Urinary bladder (tissue), 4 donors: ENCODE data around the gene ADAMTS14. TPM values are rescaled to one million over a fixed set of nuclear protein-coding genes. Genes with fewer than 3 reads are reported as not detected.
"Not testable (repeated sequence)": the region's sequence is repeated elsewhere in the genome, so short reads cannot be mapped to it uniquely, and the experiment has no call there.

Experiments used
- DNase-seq: peaks from one replicate; pipeline ENCODE4 v3.0.0-alpha.2; 2015; ENCODE audit errors: extremely low spot score
- H3K27ac ChIP-seq: one replicate; pipeline ENCODE4 v1.5.1; 2013; ENCODE audit warnings: low read depth, mild to moderate bottlenecking, moderate library complexity
- H3K36me3 ChIP-seq: one replicate; pipeline ENCODE4 v1.6.1; 2013; ENCODE audit warnings: mild to moderate bottlenecking, moderate library complexity; ENCODE audit not compliant: insufficient read depth
- H3K4me1 ChIP-seq: one replicate; pipeline ENCODE4 v1.6.1; 2013; ENCODE audit warnings: mild to moderate bottlenecking, moderate library complexity; ENCODE audit not compliant: insufficient read depth
- H3K4me3 ChIP-seq: one replicate; pipeline ENCODE4 v1.5.1; 2013; ENCODE audit warnings: low read depth, low read length
- WGBS: extraction: QIAGEN DNeasy Blood & Tissue Kit; methylation state at CpG from one replicate; pipeline ENCODE4 v1.1.7; 2013; 5-methylcytosine and 5-hydroxymethylcytosine counted together
- polyA plus RNA-seq: library from polyadenylated mRNA; stranded (reverse); fragments of 200-250 nt; gene quantifications from one replicate; pipeline ENCODE4 v1.2.3, GENCODE V29; 2013
- total RNA-seq: library from RNA; depleted of rRNA; stranded (reverse); fragments of >200 nt; gene quantifications from one replicate; pipeline ENCODE4 v1.2.3, GENCODE V29; 2014
- donor health status: healthy with polysubstance abuse.
- donor health status: healthy.

Gene ADAMTS14
- total and polyA plus RNA-seq, 2 donors: 0.46 to 13.7 TPM

- Histone ChIP-seq H3K4me1 (no peaks in the 10 kb centered on the region), H3K36me3 (no peaks in the 10 kb centered on the region), H3K27ac (no peak overlapping the region), H3K4me3 (no peak overlapping the region)
- DNase-seq: no peak
- WGBS: 75% methylated on average over 2 of the region's 2 CpGs
Observed at GRCh38 chr10:70770001-70770400, 97.7 kb downstream of the ADAMTS14 start.

- not testable (repeated sequence) for DNase-seq, H3K27ac ChIP-seq, H3K4me1 ChIP-seq, H3K4me3 ChIP-seq, H3K36me3 ChIP-seq
- WGBS: 97% methylated on average over 7 of the region's 7 CpGs
Observed at GRCh38 chr10:70770516-70770915, 98.2 kb downstream of the ADAMTS14 start.

GRCh38 chr10:70771311-70772194, 99.2 kb downstream of the ADAMTS14 start:
- no peak for DNase-seq
- Histone ChIP-seq H3K36me3 (no peaks in the 10 kb centered on the region), H3K27ac (no peak overlapping the region), H3K4me1 (no peaks in the 10 kb centered on the region), H3K4me3 (no peak overlapping the region)
- 87% methylated on average over 8 of the region's 8 CpGs for WGBS

- Histone ChIP-seq H3K36me3 (no peaks in the 10 kb centered on the region), H3K27ac (no peak overlapping the region), H3K4me1 (no peaks in the 10 kb centered on the region), H3K4me3 (no peak overlapping the region)
- no peak for DNase-seq
- WGBS: 95% methylated on average over 4 of the region's 4 CpGs
Observed at GRCh38 chr10:70772627-70773026, 100.3 kb downstream of the ADAMTS14 start.

GRCh38 chr10:70773461-70773860, 101.2 kb downstream of the ADAMTS14 start:
- Histone ChIP-seq H3K27ac (no peak overlapping the region), H3K4me3 (no peak overlapping the region), H3K4me1 (no peaks in the 10 kb centered on the region), H3K36me3 (no peaks in the 10 kb centered on the region)
- WGBS: 83% methylated on average over 9 of the region's 9 CpGs
- no peak for DNase-seq

- no peaks in the 10 kb centered on the region for H3K4me1 ChIP-seq
- H3K4me3 ChIP-seq: no peak overlapping the region
- no peaks in the 10 kb centered on the region for H3K36me3 ChIP-seq
- WGBS: 91% methylated on average over 14 of the region's 14 CpGs
- no peak overlapping the region for H3K27ac ChIP-seq
- DNase-seq: no peak
Observed at GRCh38 chr10:70773965-70774809, 101.9 kb downstream of the ADAMTS14 start.

GRCh38 chr10:70774810-70775678, 102.7 kb downstream of the ADAMTS14 start:
- H3K27ac ChIP-seq: no peak overlapping the region
- 81% methylated on average over 14 of the region's 14 CpGs for WGBS
- H3K4me3 ChIP-seq: no peak overlapping the region
- no peaks in the 10 kb centered on the region for H3K4me1 ChIP-seq
- H3K36me3 ChIP-seq: no peaks in the 10 kb centered on the region
- no peak for DNase-seq

GRCh38 chr10:70775679-70776454, 103.6 kb downstream of the ADAMTS14 start:
- DNase-seq: no peak

GRCh38 chr10:70776455-70777005, 104.2 kb downstream of the ADAMTS14 start:
- WGBS: 90% methylated on average over 11 of the region's 11 CpGs
- no peaks in the 10 kb centered on the region for H3K4me1 ChIP-seq
- H3K4me3 ChIP-seq: no peak overlapping the region
- H3K27ac ChIP-seq: no peak overlapping the region
- H3K36me3 ChIP-seq: no peaks in the 10 kb centered on the region
- DNase-seq: no peak

More at GRCh38 chr10:70775679-70776454, 103.6 kb downstream of the ADAMTS14 start:
- Histone ChIP-seq H3K27ac (no peak overlapping the region), H3K4me3 (no peak overlapping the region), H3K4me1 (no peaks in the 10 kb centered on the region), H3K36me3 (no peaks in the 10 kb centered on the region)
- 89% methylated on average over 13 of the region's 13 CpGs for WGBS

GRCh38 chr10:70777063-70777875, 105.0 kb downstream of the ADAMTS14 start:
- Histone ChIP-seq H3K27ac (no peak overlapping the region), H3K4me3 (no peak overlapping the region), H3K4me1 (no peaks in the 10 kb centered on the region), H3K36me3 (no peaks in the 10 kb centered on the region)
- no peak for DNase-seq
- 95% methylated on average over 18 of the region's 18 CpGs for WGBS

GRCh38 chr10:70778267-70778924, 106.1 kb downstream of the ADAMTS14 start:
- no peak overlapping the region for H3K27ac ChIP-seq
- H3K4me3 ChIP-seq: no peak overlapping the region
- no peaks in the 10 kb centered on the region for H3K36me3 ChIP-seq
- no peak for DNase-seq
- 83% methylated on average over 9 of the region's 9 CpGs for WGBS
- no peaks in the 10 kb centered on the region for H3K4me1 ChIP-seq
